Measurements from ENCODE around the gene ZNRF1.

ZNRF1 gene

GRCh38 chr16:75110637-75111513, 112.1 kb downstream of the ZNRF1 start:
- TF ChIP-seq, protein P1, sequence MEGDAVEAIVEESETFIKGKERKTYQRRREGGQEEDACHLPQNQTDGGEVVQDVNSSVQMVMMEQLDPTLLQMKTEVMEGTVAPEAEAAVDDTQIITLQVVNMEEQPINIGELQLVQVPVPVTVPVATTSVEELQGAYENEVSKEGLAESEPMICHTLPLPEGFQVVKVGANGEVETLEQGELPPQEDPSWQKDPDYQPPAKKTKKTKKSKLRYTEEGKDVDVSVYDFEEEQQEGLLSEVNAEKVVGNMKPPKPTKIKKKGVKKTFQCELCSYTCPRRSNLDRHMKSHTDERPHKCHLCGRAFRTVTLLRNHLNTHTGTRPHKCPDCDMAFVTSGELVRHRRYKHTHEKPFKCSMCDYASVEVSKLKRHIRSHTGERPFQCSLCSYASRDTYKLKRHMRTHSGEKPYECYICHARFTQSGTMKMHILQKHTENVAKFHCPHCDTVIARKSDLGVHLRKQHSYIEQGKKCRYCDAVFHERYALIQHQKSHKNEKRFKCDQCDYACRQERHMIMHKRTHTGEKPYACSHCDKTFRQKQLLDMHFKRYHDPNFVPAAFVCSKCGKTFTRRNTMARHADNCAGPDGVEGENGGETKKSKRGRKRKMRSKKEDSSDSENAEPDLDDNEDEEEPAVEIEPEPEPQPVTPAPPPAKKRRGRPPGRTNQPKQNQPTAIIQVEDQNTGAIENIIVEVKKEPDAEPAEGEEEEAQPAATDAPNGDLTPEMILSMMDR (IDR thresholded peaks at IDR 0.05) = peak; percentile 88

DNA sequence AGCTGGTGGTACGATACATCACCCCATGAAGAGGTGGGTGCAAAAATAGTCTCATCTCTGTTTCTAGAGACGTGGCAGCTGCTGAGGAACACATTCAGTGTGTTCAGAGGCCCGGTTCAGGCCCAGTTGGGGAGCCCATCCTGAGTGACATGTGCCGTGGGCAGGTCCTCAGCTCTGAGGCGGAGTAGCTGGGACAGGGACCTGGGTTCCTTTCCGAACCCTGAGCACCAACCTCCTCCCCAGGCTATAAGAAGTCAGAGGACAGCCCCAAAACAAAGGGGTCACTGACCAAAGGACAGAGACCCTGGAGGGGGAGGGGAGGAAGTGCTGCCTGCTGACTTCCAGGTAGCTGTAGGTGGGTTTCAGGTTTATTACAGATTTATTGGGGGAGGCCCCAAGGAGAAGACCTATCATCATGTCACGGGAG, 112.7 kb downstream of the ZNRF1 start:
- TF ChIP-seq, protein P1 (IDR thresholded peaks at IDR 0.05) = no peak; the same call in 1 of the 2 replicates

DNA sequence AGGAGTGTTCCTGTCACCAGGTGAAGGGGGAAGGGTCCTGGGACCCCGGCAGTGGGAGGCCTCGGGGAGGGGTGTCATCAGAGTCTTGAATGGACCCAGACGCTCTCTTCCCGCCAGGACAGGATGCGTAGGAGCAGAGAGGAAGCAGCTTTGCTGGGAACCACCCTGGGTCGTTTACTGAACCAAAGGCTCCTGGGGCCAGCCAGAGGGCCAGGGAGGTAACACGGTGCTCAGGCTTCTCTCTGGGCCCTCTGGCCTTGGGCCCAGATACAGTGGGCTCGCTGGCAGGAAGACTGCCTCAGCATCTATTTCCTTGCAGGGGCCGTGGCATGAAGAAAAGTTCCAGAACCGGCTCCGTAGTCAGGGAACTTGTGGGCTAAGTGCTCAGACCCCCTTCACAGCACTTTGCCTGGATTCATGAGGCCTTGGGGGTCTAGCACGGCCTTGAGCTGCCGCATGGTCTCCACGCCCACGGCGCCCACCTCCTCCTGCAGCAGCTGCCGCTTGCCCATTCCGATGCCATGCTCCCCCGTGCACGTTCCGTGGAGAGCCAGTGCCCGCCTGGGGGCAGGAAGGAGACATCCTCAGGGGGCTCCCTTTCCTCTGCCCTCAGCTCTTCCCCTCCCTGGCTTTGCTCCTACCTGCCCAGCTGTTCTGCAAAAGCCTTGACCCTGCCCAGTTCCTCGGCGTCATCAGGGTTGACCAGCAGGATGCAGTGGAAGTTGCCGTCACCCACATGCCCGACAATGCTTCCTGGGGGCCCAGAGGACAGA, 113.3 kb downstream of the ZNRF1 start:
- TF ChIP-seq, protein P1 (IDR thresholded peaks at IDR 0.05) = no peak

DNA sequence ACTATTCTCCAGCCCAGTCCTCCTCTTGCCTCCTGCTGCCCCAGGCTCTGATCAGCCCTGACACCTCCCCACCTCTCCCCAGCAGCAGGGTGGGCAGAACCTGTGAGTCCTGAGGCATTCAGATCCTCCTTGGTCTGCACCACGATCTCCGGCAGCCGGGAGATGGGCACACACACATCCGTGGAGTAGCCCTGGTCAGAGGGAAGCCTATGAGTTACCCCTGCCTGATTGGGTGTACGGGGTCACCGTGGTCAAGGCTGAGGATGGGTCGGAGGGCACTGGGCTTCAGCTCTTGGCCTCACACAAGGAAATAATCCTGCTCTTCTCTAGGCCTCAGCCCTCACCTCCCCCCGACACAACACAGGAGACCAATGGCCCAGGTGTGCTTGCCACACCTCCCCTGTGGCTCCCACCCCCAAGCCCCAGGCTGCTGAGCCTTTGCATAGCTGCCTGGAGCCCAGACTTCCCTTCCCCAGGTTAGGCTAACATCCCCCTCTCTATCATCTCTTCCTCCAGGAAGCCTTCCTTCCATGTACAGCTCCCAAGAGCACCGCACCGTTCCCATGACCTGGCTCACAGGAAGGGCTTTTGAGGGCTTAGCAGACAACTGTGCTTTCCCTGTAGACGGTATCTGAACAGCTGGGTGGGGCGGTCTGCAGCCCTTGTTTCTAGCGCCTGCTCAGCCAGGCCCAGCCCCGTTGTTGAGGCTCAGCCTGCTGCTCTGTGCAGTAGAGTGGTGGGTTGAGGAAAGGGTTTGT, 114.1 kb downstream of the ZNRF1 start:
- TF ChIP-seq, protein P1 (IDR thresholded peaks at IDR 0.05) = no peak

GRCh38 chr16:75113541-75114121, 114.8 kb downstream of the ZNRF1 start:
- TF ChIP-seq, protein P1 (IDR thresholded peaks at IDR 0.05) = no peak

GRCh38 chr16:75114179-75114945, 115.5 kb downstream of the ZNRF1 start:
- TF ChIP-seq, protein P1 (IDR thresholded peaks at IDR 0.05) = no peak

All from LNCAP (cell line).